Common myeloid progenitor, CD34-positive (primary cell): ENCODE results near the gene GOLGA8A.
"Not testable (repeated sequence)": the region's sequence is repeated elsewhere in the genome, so short reads cannot be mapped to it uniquely, and the experiment has no call there.

Experiments
- CTCF ChIA-PET: fragments of 350-600 bp; sonication (Branson Sonifier 250); formaldehyde crosslinking; loops from one replicate; lab custom pipeline; 2021; ENCODE audit warnings: antibody characterized with exemption; lab: Charles Lee
- POLR2A ChIA-PET: fragments of 350-600 bp; sonication (Branson Sonifier 250); formaldehyde crosslinking; loops from one replicate; lab custom pipeline; 2021; ENCODE audit warnings: antibody characterized with exemption; lab: Charles Lee
- DNase-seq, 3 donors: peaks; one replicate each; pipeline versions ENCODE4 v3.0.0 to v3.0.0-alpha.2; 2013
- H3K27ac ChIP-seq, 2 experiments: 1 replicate in 1 of 2; 2 replicates in 1 of 2; pipeline ENCODE4 v1.7.0; 2013; ENCODE audit warnings: inconsistent platforms in 2 of 2, low read length in 2 of 2, mild to moderate bottlenecking in 2 of 2, low read depth in 1 of 2, moderate library complexity in 1 of 2; ENCODE audit not compliant: severe bottlenecking in 2 of 2, insufficient read depth in 1 of 2, poor library complexity in 1 of 2
- H3K27me3 ChIP-seq, 5 experiments: replicated peaks in 2 of 5; 1 replicate in 3 of 5; 2 replicates in 2 of 5; pipeline versions ENCODE4 v1.6.1 to v1.7.0; 2013; ENCODE audit warnings: low read length in 4 of 5, mild to moderate bottlenecking in 2 of 5, moderate library complexity in 2 of 5, inconsistent platforms in 1 of 5; ENCODE audit not compliant: insufficient read depth in 5 of 5, control insufficient read depth in 4 of 5
- H3K36me3 ChIP-seq, 4 experiments: 1 replicate in 2 of 4; 2 replicates in 2 of 4; pipeline versions ENCODE4 v1.6.1 to v1.7.0; 2013; ENCODE audit warnings: low read length in 3 of 4, control low read depth in 1 of 4, mild to moderate bottlenecking in 1 of 4; ENCODE audit not compliant: control insufficient read depth in 4 of 4, insufficient read depth in 4 of 4
- H3K4me1 ChIP-seq, 4 experiments: 1 replicate in 3 of 4; 2 replicates in 1 of 4; pipeline versions ENCODE4 v1.6.1 to v1.7.1; 2013; ENCODE audit warnings: low read length in 3 of 4, mild to moderate bottlenecking in 3 of 4, control low read depth in 1 of 4, inconsistent platforms in 1 of 4, moderate library complexity in 1 of 4; ENCODE audit not compliant: control insufficient read depth in 4 of 4, insufficient read depth in 4 of 4; ENCODE audit errors: control extremely low read depth in 1 of 4
- H3K4me3 ChIP-seq, 7 experiments: 1 replicate in 4 of 7; 2 replicates in 3 of 7; pipeline versions ENCODE4 v1.5.1 to v1.7.0; 2013; ENCODE audit warnings: mild to moderate bottlenecking in 7 of 7, low read length in 6 of 7, moderate library complexity in 6 of 7, inconsistent platforms in 2 of 7, low read depth in 2 of 7, control low read depth in 1 of 7; ENCODE audit not compliant: insufficient read depth in 4 of 7, control insufficient read depth in 1 of 7; ENCODE audit errors: extremely low read depth in 1 of 7
- H3K9me3 ChIP-seq, 5 experiments: 1 replicate in 4 of 5; 2 replicates in 1 of 5; pipeline versions ENCODE4 v1.6.1 to v1.7.1; 2013; ENCODE audit warnings: low read length in 4 of 5, mild to moderate bottlenecking in 2 of 5, inconsistent platforms in 1 of 5, low read depth in 1 of 5, moderate library complexity in 1 of 5; ENCODE audit not compliant: control insufficient read depth in 4 of 5, insufficient read depth in 2 of 5; ENCODE audit errors: control extremely low read depth in 1 of 5
- WGBS: methylation state at CpG from one replicate; pipeline ENCODE4 v1.1.5; 2013; ENCODE audit not compliant: insufficient coverage; 5-methylcytosine and 5-hydroxymethylcytosine counted together

The GOLGA8A gene

DNA sequence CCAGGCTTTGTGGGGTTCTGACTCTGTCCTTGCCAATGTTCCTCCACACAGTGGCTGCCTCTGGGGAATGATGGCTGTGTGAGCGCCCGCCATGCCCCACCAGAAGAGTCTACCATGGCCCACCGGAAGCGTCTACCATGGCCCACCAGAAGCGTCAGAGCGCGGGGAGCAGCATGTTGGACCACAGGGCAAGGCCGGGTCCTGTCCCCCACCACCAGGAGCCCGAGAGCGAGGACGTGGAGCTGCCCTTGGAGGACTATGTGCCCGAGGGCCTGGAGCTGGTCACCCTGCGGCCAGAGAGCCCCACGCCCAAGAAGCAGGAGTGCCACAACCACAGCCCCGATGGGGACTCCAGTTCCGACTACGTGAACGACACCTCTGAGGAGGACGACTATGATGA, 28.1 kb downstream of the GOLGA8A start:
- H3K27me3 ChIP-seq, DNase-seq, H3K4me1 ChIP-seq, POLR2A ChIA-PET, CTCF ChIA-PET, H3K4me3 ChIP-seq, H3K27ac ChIP-seq, H3K36me3 ChIP-seq, H3K9me3 ChIP-seq: not testable (repeated sequence)
- WGBS = no CpG with 5 or more reads among the region's 19 CpGs

DNA sequence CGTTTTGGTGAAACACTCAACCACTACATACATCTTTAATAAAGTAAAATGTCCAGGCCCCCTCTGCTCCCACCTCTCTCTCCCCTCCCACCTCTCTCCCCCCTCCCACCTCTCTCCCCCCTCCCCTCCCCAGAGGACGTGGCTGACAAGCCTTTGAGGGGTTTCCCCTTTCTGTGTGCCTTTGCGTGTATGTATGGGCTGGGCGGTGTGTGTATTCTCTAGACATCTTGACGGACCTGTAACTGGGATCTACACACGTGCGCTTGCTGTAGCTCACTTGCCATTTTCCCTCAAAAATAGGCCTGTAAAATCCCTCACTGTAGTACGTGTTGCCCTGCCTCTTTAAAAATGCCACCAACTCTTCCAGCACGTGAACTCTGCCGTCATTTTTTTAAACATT, 28.6 kb downstream of the GOLGA8A start:
- DNase-seq, CTCF ChIA-PET, H3K36me3 ChIP-seq, H3K9me3 ChIP-seq, H3K27ac ChIP-seq, H3K4me1 ChIP-seq, POLR2A ChIA-PET, H3K4me3 ChIP-seq, H3K27me3 ChIP-seq: not testable (repeated sequence)
- no CpG with 5 or more reads among the region's 10 CpGs for WGBS

DNA sequence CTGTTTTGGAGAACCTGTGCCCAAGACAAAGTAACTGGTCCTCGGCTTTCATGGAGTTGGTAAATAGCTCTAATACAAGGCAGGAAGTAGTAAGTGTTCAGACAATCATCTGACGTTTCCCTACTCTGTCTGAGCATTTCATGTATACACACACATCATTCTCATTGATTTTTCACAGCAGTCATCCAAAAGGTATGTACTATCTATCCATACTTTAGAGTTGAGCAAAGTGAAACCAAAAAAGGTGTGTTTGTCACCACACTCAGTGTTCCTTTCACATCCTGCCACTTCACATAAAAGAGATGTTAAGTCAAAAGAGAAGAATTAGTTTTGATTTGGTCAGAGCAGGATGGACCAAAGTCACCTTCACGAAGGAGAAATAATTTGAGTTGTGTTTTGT, 33.7 kb downstream of the GOLGA8A start:
- not testable (repeated sequence) for DNase-seq

DNA sequence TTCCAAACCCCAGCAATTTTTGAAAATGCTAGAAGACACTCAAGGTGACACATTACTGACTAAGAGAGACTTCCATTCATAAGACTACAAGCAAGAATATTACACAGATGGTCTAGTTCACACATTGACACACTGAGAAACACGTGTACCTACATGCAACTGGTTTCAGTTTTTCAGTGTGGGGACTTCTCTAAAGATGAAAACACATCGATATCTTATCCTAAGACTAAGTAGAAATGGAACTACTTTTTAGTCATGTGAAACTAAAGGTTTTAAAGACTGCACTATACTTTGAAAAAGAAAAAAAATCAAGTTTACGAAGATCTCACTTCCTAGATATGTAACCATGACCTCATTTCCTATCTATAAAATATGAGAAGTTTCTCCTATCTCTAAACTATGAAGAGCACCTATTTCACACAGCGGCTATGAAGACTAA, 34.4 kb downstream of the GOLGA8A start:
- H3K9me3 ChIP-seq, H3K27ac ChIP-seq, DNase-seq, H3K4me3 ChIP-seq, H3K27me3 ChIP-seq, H3K4me1 ChIP-seq, POLR2A ChIA-PET, H3K36me3 ChIP-seq, CTCF ChIA-PET: not testable (repeated sequence)
- WGBS = no CpG with 5 or more reads among the region's 4 CpGs

More for the DNA sequence above, 33.7 kb downstream of the GOLGA8A start:
- H3K27ac ChIP-seq, POLR2A ChIA-PET, CTCF ChIA-PET, H3K4me3 ChIP-seq, H3K9me3 ChIP-seq, H3K4me1 ChIP-seq, H3K27me3 ChIP-seq, H3K36me3 ChIP-seq: not testable (repeated sequence)
- no CpG with 5 or more reads among the region's 3 CpGs for WGBS

DNA sequence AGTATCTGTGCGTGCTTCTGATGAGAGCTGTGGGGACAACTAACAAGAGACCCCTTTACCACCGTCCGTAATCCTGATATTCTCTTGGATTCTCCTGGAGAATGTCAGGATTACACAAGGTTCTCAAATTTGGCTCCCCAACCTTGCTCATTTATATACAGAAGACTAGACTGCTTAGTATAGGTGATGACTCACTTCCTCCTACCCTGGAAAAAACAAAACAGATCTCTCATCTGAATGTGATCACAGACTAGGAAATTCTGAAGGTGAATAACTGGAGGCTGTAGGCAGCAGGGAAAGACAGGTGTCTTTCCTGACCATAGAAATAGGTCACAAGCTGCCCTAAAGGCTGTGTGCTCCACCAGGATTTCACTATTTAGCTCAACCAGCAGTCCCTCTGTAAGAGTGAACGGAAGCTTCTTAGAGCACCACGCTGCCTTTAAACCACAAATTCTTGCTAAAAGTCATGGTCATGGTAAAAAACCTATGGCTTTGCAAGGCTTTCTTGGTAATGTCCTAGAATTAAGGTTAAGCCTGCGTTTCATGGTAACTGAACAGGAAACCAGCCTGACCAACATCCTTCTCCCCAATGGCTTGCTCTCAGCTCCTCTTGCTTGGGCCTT, 39.9 kb downstream of the GOLGA8A start:
- POLR2A ChIA-PET, H3K27me3 ChIP-seq, H3K4me3 ChIP-seq, CTCF ChIA-PET, DNase-seq, H3K9me3 ChIP-seq, H3K4me1 ChIP-seq, H3K36me3 ChIP-seq, H3K27ac ChIP-seq: not testable (repeated sequence)
- no CpG with 5 or more reads among the region's 6 CpGs for WGBS

DNA sequence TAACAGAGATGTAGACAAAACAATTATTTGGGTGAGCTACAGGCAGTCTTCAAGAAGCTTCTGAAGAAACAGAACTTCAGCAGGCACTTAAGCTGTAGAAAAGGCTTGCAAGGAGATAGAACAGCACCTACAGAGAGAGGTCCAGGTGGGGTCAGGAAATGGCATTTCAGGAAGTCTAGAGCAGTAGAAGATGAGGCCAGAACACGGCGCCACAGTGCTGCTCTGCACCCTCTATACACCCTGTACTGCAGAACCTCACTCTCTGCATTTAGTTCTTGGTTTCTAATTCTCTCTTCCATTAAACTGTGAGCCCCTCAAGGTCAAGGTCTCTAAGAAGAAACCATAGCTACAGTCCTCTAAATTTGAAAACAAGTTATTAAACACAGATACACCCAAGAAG, 44.6 kb downstream of the GOLGA8A start:
- CTCF ChIA-PET, POLR2A ChIA-PET, H3K4me1 ChIP-seq, H3K27me3 ChIP-seq, H3K9me3 ChIP-seq, DNase-seq, H3K27ac ChIP-seq, H3K4me3 ChIP-seq, H3K36me3 ChIP-seq: not testable (repeated sequence)
- no CpG with 5 or more reads among the region's 2 CpGs for WGBS

DNA sequence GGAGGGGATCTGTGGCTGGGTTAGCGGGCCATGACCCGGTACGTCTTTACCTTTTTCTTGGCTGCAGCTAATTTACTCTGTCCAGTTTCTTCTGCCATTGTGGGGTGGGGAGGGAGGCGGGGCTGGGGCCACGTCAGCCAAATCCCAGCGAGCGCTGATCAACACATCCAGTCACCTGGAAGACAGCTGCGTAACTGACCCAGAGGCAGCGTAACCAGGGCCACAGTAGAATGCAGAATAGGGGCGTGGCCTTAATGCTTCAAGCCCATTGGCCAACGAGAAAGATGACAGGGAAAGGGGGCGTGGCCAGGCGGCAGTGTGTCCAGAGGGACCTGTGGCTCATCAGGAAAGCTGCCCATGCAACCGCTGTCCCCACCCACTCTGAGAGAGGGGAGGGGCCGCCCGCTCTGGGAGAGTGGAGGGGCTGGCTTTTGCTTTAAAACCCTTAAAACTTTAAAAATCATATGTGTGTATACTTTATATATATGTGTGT, 48.0 kb downstream of the GOLGA8A start:
- H3K4me1 ChIP-seq, H3K36me3 ChIP-seq, H3K9me3 ChIP-seq, H3K27me3 ChIP-seq, POLR2A ChIA-PET, H3K27ac ChIP-seq, DNase-seq, H3K4me3 ChIP-seq, CTCF ChIA-PET: not testable (repeated sequence)
- no CpG with 5 or more reads among the region's 16 CpGs for WGBS
